ENCODE data around the gene PRKAR1B. TPM values are rescaled to one million over a fixed set of nuclear protein-coding genes. Genes with fewer than 3 reads are reported as not detected.

The PRKAR1B gene
- total RNA-seq, 4 donors from 2014 or later: 7.3 to 15.6 (median 12.3) TPM

- H3K27me3 ChIP-seq: no peaks in the 10 kb centered on the region
- no peak overlapping the region for H3K4me3 ChIP-seq (replicated peaks in 1 of 3)
- intact Hi-C loops (cut with DNase I): no loop called here
- no peak overlapping the region for H3K27ac ChIP-seq
- WGBS, 2 donors: 90 to 91% methylated on average over 11 of the region's 11 CpGs
- no peak for DNase-seq
- H3K36me3 ChIP-seq: no peaks in the 10 kb centered on the region
- TF ChIP-seq POLR2A (IDR thresholded peaks at IDR 0.05) (no peak), CTCF (IDR thresholded peaks at IDR 0.05) (no peak)
- no peaks in the 10 kb centered on the region for H3K4me1 ChIP-seq
- no peaks in the 10 kb centered on the region for H3K9me3 ChIP-seq
Observed at GRCh38 chr7:646487-646886, 80.6 kb downstream of the PRKAR1B start.

GRCh38 chr7:645606-646005 lies 81.5 kb downstream of the PRKAR1B start:
- DNase-seq: no peak
- TF ChIP-seq CTCF (IDR thresholded peaks at IDR 0.05) (no peak), POLR2A (IDR thresholded peaks at IDR 0.05) (no peak)
- H3K36me3 ChIP-seq: no peaks in the 10 kb centered on the region
- no peaks in the 10 kb centered on the region for H3K27me3 ChIP-seq
- H3K4me1 ChIP-seq: no peaks in the 10 kb centered on the region
- no peak overlapping the region for H3K4me3 ChIP-seq (replicated peaks in 1 of 3)
- intact Hi-C loops (cut with DNase I): no loop called here
- 92 to 93% methylated on average over 7 to 12 of the region's 13 CpGs for WGBS, 2 donors
- no peak overlapping the region for H3K27ac ChIP-seq
- no peaks in the 10 kb centered on the region for H3K9me3 ChIP-seq

GRCh38 chr7:644381-645305 lies 82.4 kb downstream of the PRKAR1B start:
- Histone ChIP-seq H3K27ac (no peak overlapping the region), H3K4me1 (no peaks in the 10 kb centered on the region), H3K36me3 (no peaks in the 10 kb centered on the region), H3K4me3 (replicated peaks in 1 of 3) (no peak overlapping the region), H3K27me3 (no peaks in the 10 kb centered on the region), H3K9me3 (no peaks in the 10 kb centered on the region)
- TF ChIP-seq CTCF (IDR thresholded peaks at IDR 0.05): no peak
- no peak for TF ChIP-seq POLR2A (IDR thresholded peaks at IDR 0.05)
- DNase-seq: no peak
- 92% methylated on average over 23 to 25 of the region's 35 CpGs for WGBS, 2 donors
- intact Hi-C loops (cut with DNase I): no loop called here

- Histone ChIP-seq H3K36me3 (no peaks in the 10 kb centered on the region), H3K27me3 (no peaks in the 10 kb centered on the region), H3K4me3 (replicated peaks in 1 of 3) (no peak overlapping the region), H3K9me3 (no peaks in the 10 kb centered on the region), H3K27ac (no peak overlapping the region), H3K4me1 (no peaks in the 10 kb centered on the region)
- TF ChIP-seq CTCF (IDR thresholded peaks at IDR 0.05) (no peak), POLR2A (IDR thresholded peaks at IDR 0.05) (no peak)
- DNase-seq: no peak
- 97 to 98% methylated on average over 11 of the region's 11 CpGs for WGBS, 2 donors
- intact Hi-C loops (cut with DNase I): no loop called here
Observed at GRCh38 chr7:641966-642365, 85.1 kb downstream of the PRKAR1B start.

GRCh38 chr7:641269-641671 lies 85.8 kb downstream of the PRKAR1B start:
- no peaks in the 10 kb centered on the region for H3K9me3 ChIP-seq
- 86 to 90% methylated on average over 16 of the region's 16 CpGs for WGBS, 2 donors

More at GRCh38 chr7:641269-641671, 85.8 kb downstream of the PRKAR1B start:
- H3K4me1 ChIP-seq: no peaks in the 10 kb centered on the region
- intact Hi-C loops (cut with DNase I): no loop called here
- no peak overlapping the region for H3K27ac ChIP-seq
- no peak for DNase-seq
- TF ChIP-seq POLR2A (IDR thresholded peaks at IDR 0.05): no peak
- TF ChIP-seq CTCF (IDR thresholded peaks at IDR 0.05): no peak
- H3K36me3 ChIP-seq: no peaks in the 10 kb centered on the region
- H3K27me3 ChIP-seq: no peaks in the 10 kb centered on the region
- no peak overlapping the region for H3K4me3 ChIP-seq (replicated peaks in 1 of 3)

Measured in thyroid gland (tissue), 4 donors.